Gastrocnemius medialis (tissue), 4 donors: Measurements from ENCODE around the gene IGFBPL1. TPM values are rescaled to one million over a fixed set of nuclear protein-coding genes. Genes with fewer than 3 reads are reported as not detected.

Experiments
- ATAC-seq, 2 donors: fragments of 150-250 bp; one replicate each; pipeline ENCODE4 v1.9.1; 2016
- DNase-seq, 2 donors: peaks; one replicate each; pipeline ENCODE4 v3.0.0-alpha.2; 2019
- H3K27ac ChIP-seq, 4 donors: fragments of 200-600 bp; sonication (generic); 1 replicate in 1 of 4; 2 replicates in 3 of 4; pipeline ENCODE4 v1.5.1; 2016 to 2018; ENCODE audit warnings: mild to moderate bottlenecking in 2 of 4, moderate library complexity in 1 of 4
- H3K27me3 ChIP-seq, 3 donors: fragments of 200-600 bp; sonication (generic) in 2 of 3; 1 replicate in 1 of 3; 2 replicates in 2 of 3; pipeline versions ENCODE4 v1.5.1 to v1.6.0; 2016 to 2019; ENCODE audit warnings: mild to moderate bottlenecking in 1 of 3, moderate library complexity in 1 of 3
- H3K36me3 ChIP-seq, 2 donors: fragments of 200-600 bp; sonication (generic) in 1 of 2; one replicate each; pipeline ENCODE4 v1.5.1; 2017 to 2018
- H3K4me1 ChIP-seq, 2 donors: fragments of 200-600 bp; sonication (generic) in 1 of 2; one replicate each; pipeline ENCODE4 v1.5.1; 2016 to 2017; ENCODE audit warnings: mild to moderate bottlenecking in 2 of 2
- H3K4me3 ChIP-seq, 4 donors: fragments of 200-600 bp; sonication (generic) in 3 of 4; 1 replicate in 1 of 4; 2 replicates in 3 of 4; pipeline ENCODE4 v1.5.1; 2016 to 2019; ENCODE audit warnings: mild to moderate bottlenecking in 2 of 4
- H3K9me3 ChIP-seq, 3 donors: fragments of 200-600 bp; sonication (generic) in 2 of 3; 1 replicate in 1 of 3; 2 replicates in 2 of 3; pipeline ENCODE4 v1.5.1; 2016 to 2019
- CTCF ChIP-seq, 5 experiments: fragments of 450-650 bp in 3 of 5; fragments of 200-600 bp in 2 of 5; sonication (generic) in 2 of 5; IDR thresholded peaks in 4 of 5; conservative IDR thresholded peaks in 1 of 5; 1 replicate in 4 of 5; 2 replicates in 1 of 5; pipeline ENCODE4 v1.5.1; 2016 to 2019; ENCODE audit warnings: antibody characterized with exemption in 5 of 5, mild to moderate bottlenecking in 3 of 5, moderate library complexity in 3 of 5
- POLR2A ChIP-seq, 2 donors: fragments of 450-650 bp; IDR thresholded peaks; one replicate each; pipeline ENCODE4 v1.6.1; 2017; ENCODE audit warnings: antibody characterized with exemption in 2 of 2, mild to moderate bottlenecking in 2 of 2, moderate library complexity in 2 of 2
- in situ Hi-C, 4 donors: fragments of 200-750 bp; cut with MboI; loops; one replicate each; pipeline versions ENCODE4 v1.15.0 to v1.8.0; 2017; ENCODE audit warnings: low sequenced_read_pairs in 4 of 4
- intact Hi-C: fragments of 100-400 bp; cut with DNase I; formaldehyde crosslinking; loops from one replicate; pipeline ENCODE4 v1.15.1; 2023; ENCODE audit warnings: low total_unique reads
- total RNA-seq, 4 donors: library from RNA; depleted of rRNA; stranded (reverse); fragments of >200 nt; gene quantifications; one replicate each; pipeline versions ENCODE4 v1.1.0 to v1.2.3, GENCODE V29; 2016

Gene IGFBPL1
- total RNA-seq, 4 donors from 2014 or later = not detected

GRCh38 chr9:38388283-38389223 lies 35.7 kb downstream of the IGFBPL1 start:
- intact Hi-C loops = loop anchor here (5.0 to 10.0 kb wide), 3 partner anchors 796 to 904 kb away; partner anchors contain the start of genes FBXO10, POLR1E and TOMM5
- Histone ChIP-seq H3K4me1 (peaks cover 24 to 30% of the 10 kb centered on the region in 2 donors), H3K9me3 (peaks cover 0 to 4% (median 4%) of the 10 kb centered on the region in 3 donors), H3K4me3 (no peak overlapping the region), H3K36me3 (no peaks in the 10 kb centered on the region), H3K27ac (peak overlapping the region; percentile 16 to 75 (median 68)), H3K27me3 (no peaks in the 10 kb centered on the region)
- ATAC-seq = peak; percentile 59 to 74
- in situ Hi-C loops = loop anchor here in 1 of 4 donors (10.0 to 25.0 kb wide), 2 partner anchors 314 to 801 kb away; partner anchors contain the start of genes FBXO10 and TOMM5
- no peak for TF ChIP-seq CTCF (IDR thresholded peaks at IDR 0.05 in 4 of 5, conservative IDR thresholded peaks at IDR 0.05 in 1 of 5)
- TF ChIP-seq POLR2A (IDR thresholded peaks at IDR 0.05) = no peak
- peak; percentile 24 to 62 for DNase-seq

GRCh38 chr9:38387751-38388150 lies 36.5 kb downstream of the IGFBPL1 start:
- DNase-seq (no peak), ATAC-seq (no peak)
- Histone ChIP-seq H3K36me3 (no peaks in the 10 kb centered on the region), H3K9me3 (peaks cover 0 to 4% (median 4%) of the 10 kb centered on the region in 3 donors), H3K4me1 (peaks cover 25 to 28% of the 10 kb centered on the region in 2 donors), H3K27ac (peak overlapping the region; percentile 16 to 75 (median 68)), H3K4me3 (no peak overlapping the region), H3K27me3 (no peaks in the 10 kb centered on the region)
- in situ Hi-C loops = loop anchor here in 1 of 4 donors (10.0 to 25.0 kb wide), 2 partner anchors 313 to 800 kb away; partner anchors contain the start of genes FBXO10 and TOMM5
- TF ChIP-seq CTCF (IDR thresholded peaks at IDR 0.05 in 4 of 5, conservative IDR thresholded peaks at IDR 0.05 in 1 of 5) (no peak), POLR2A (IDR thresholded peaks at IDR 0.05) (no peak)
- intact Hi-C loops = loop anchor here (5.0 to 10.0 kb wide), 3 partner anchors 795 to 903 kb away; partner anchors contain the start of genes FBXO10, POLR1E and TOMM5

- TF ChIP-seq POLR2A (IDR thresholded peaks at IDR 0.05) = no peak
- TF ChIP-seq CTCF (IDR thresholded peaks at IDR 0.05 in 4 of 5, conservative IDR thresholded peaks at IDR 0.05 in 1 of 5) = no peak
These were observed 37.2 kb downstream of the IGFBPL1 start for GRCh38 chr9:38387066-38387465.

GRCh38 chr9:38386319-38386895 lies 37.8 kb downstream of the IGFBPL1 start:
- DNase-seq (no peak), ATAC-seq (no peak)
- H3K4me1 ChIP-seq = peaks cover 25 to 30% of the 10 kb centered on the region in 2 donors
- no peaks in the 10 kb centered on the region for H3K36me3 ChIP-seq
- intact Hi-C loops = loop anchor here (5.0 to 10.0 kb wide), 3 partner anchors 794 to 902 kb away; partner anchors contain the start of genes FBXO10, POLR1E and TOMM5
- in situ Hi-C loops = loop anchor here in 1 of 4 donors (10.0 to 25.0 kb wide), 2 partner anchors 312 to 799 kb away; partner anchors contain the start of genes FBXO10 and TOMM5
- H3K9me3 ChIP-seq = peaks cover 0 to 4% (median 4%) of the 10 kb centered on the region in 3 donors
- no peaks in the 10 kb centered on the region for H3K27me3 ChIP-seq
- H3K4me3 ChIP-seq = no peak overlapping the region
- peak overlapping the region in 3 of 4 donors; percentile 29 to 71 (median 43) for H3K27ac ChIP-seq
- TF ChIP-seq CTCF (IDR thresholded peaks at IDR 0.05 in 4 of 5, conservative IDR thresholded peaks at IDR 0.05 in 1 of 5) (no peak), POLR2A (IDR thresholded peaks at IDR 0.05) (no peak)

More at GRCh38 chr9:38387066-38387465, 37.2 kb downstream of the IGFBPL1 start:
- Histone ChIP-seq H3K4me3 (no peak overlapping the region), H3K9me3 (peaks cover 0 to 4% (median 4%) of the 10 kb centered on the region in 3 donors), H3K27me3 (no peaks in the 10 kb centered on the region), H3K36me3 (no peaks in the 10 kb centered on the region), H3K4me1 (peaks cover 24 to 27% of the 10 kb centered on the region in 2 donors), H3K27ac (peak overlapping the region in 3 of 4 donors; percentile 29 to 71 (median 43))
- ATAC-seq (no peak), DNase-seq (no peak)
- intact Hi-C loops (loop anchor here (5.0 to 10.0 kb wide), 3 partner anchors 795 to 902 kb away; partner anchors contain the start of genes FBXO10, POLR1E and TOMM5), in situ Hi-C loops (loop anchor here in 1 of 4 donors (10.0 to 25.0 kb wide), 2 partner anchors 312 to 800 kb away; partner anchors contain the start of genes FBXO10 and TOMM5)
